WTC11 (cell line): Measurements from ENCODE around the gene MVD. TPM values are rescaled to one million over a fixed set of nuclear protein-coding genes. Genes with fewer than 3 reads are reported as not detected.

Source experiments
- ATAC-seq: fragments of 200-7000 bp; cut with Tn5 transposase; 2 replicates; pipeline ENCODE4 v1.10.0; 2021; ENCODE audit warnings: mild to moderate bottlenecking, moderate library complexity
- CTCF ChIA-PET: fragments of 300-600 bp; sonication (Branson Sonifier 250); formaldehyde crosslinking; loops from one replicate; lab custom pipeline; 2021; ENCODE audit warnings: antibody characterized with exemption; lab: Charles Lee
- POLR2A ChIA-PET: fragments of 350-600 bp; sonication (Branson Sonifier 250); formaldehyde crosslinking; loops from one replicate; lab custom pipeline; 2021; ENCODE audit warnings: antibody characterized with exemption; lab: Charles Lee
- DNase-seq: peaks from one replicate; pipeline ENCODE4 v3.0.0; 2021; ENCODE audit warnings: low spot score
- H3K27ac Mint-ChIP-seq: 2 replicates; pipeline ENCODE4 v1.8.0; 2021; ENCODE audit warnings: mixed read lengths
- H3K27me3 Mint-ChIP-seq: 2 replicates; pipeline ENCODE4 v1.8.0; 2021; ENCODE audit warnings: low read depth, mild to moderate bottlenecking, moderate library complexity, mixed read lengths
- H3K36me3 Mint-ChIP-seq: 2 replicates; pipeline ENCODE4 v1.8.0; 2021; ENCODE audit warnings: mixed read lengths
- H3K4me1 Mint-ChIP-seq: 2 replicates; pipeline ENCODE4 v1.8.0; 2022; ENCODE audit warnings: mixed read lengths
- H3K4me3 Mint-ChIP-seq: 2 replicates; pipeline ENCODE4 v1.8.0; 2021; ENCODE audit warnings: mild to moderate bottlenecking, moderate library complexity, mixed read lengths
- H3K9me3 Mint-ChIP-seq: 2 replicates; pipeline ENCODE4 v1.8.0; 2021; ENCODE audit warnings: mixed read lengths
- ATF1 ChIP-seq: sonication (generic); formaldehyde crosslinking; IDR thresholded peaks from 2 replicates; pipeline ENCODE4 v1.8.1; 2023; ENCODE audit warnings: mild to moderate bottlenecking, moderate library complexity, missing genetic modification reagents
- CBFB ChIP-seq: sonication (generic); formaldehyde crosslinking; IDR thresholded peaks from 2 replicates; pipeline ENCODE4 v1.8.1; 2022; ENCODE audit warnings: mild to moderate bottlenecking, low read depth, missing genetic modification reagents
- ELF4 ChIP-seq: sonication (generic); formaldehyde crosslinking; IDR thresholded peaks from 2 replicates; pipeline ENCODE4 v1.8.1; 2022; ENCODE audit warnings: low read depth, mild to moderate bottlenecking, moderate library complexity, missing genetic modification reagents
- ETV6 ChIP-seq: sonication (generic); formaldehyde crosslinking; IDR thresholded peaks from 2 replicates; pipeline ENCODE4 v1.8.1; 2022; ENCODE audit warnings: mild to moderate bottlenecking, missing genetic modification reagents
- FOXJ3 ChIP-seq: sonication (generic); formaldehyde crosslinking; IDR thresholded peaks from 2 replicates; pipeline ENCODE4 v1.9.0; 2021; ENCODE audit warnings: missing genetic modification reagents, mild to moderate bottlenecking, borderline replicate concordance
- FOXP1 ChIP-seq: sonication (generic); formaldehyde crosslinking; IDR thresholded peaks from 2 replicates; pipeline ENCODE4 v1.8.0; 2022; ENCODE audit warnings: missing genetic modification reagents, mild to moderate bottlenecking, moderate library complexity, borderline replicate concordance
- NFATC4 ChIP-seq: fragments of 250-450 bp; sonication (Bioruptor Pico); IDR thresholded peaks from 2 replicates; pipeline ENCODE4 v1.9.0; 2021; ENCODE audit warnings: mild to moderate bottlenecking
- PRRX2 ChIP-seq: fragments of 250-450 bp; sonication (Bioruptor Pico); IDR thresholded peaks from 2 replicates; pipeline ENCODE4 v1.8.0; 2021; ENCODE audit warnings: mild to moderate bottlenecking
- SOX15 ChIP-seq: fragments of 250-450 bp; sonication (Bioruptor Pico); IDR thresholded peaks from 2 replicates; pipeline ENCODE4 v1.9.0; 2021; ENCODE audit warnings: mild to moderate bottlenecking
- ZBTB21 ChIP-seq: sonication (generic); formaldehyde crosslinking; IDR thresholded peaks from 2 replicates; pipeline ENCODE4 v1.8.1; 2023; ENCODE audit warnings: mild to moderate bottlenecking, missing genetic modification reagents, borderline replicate concordance
- ZNF121 ChIP-seq: sonication (generic); formaldehyde crosslinking; IDR thresholded peaks from 2 replicates; pipeline ENCODE4 v1.8.0; 2023; ENCODE audit warnings: missing genetic modification reagents
- ZNF232 ChIP-seq: sonication (generic); formaldehyde crosslinking; IDR thresholded peaks from 2 replicates; pipeline ENCODE4 v1.8.0; 2022; ENCODE audit warnings: mild to moderate bottlenecking, missing genetic modification reagents
- ZNF263 ChIP-seq: sonication (generic); formaldehyde crosslinking; IDR thresholded peaks from 2 replicates; pipeline ENCODE4 v1.8.1; 2022; ENCODE audit warnings: low read depth, mild to moderate bottlenecking, moderate library complexity, missing genetic modification reagents
- ZNF423 ChIP-seq: fragments of 250-450 bp; sonication (Bioruptor Pico); IDR thresholded peaks from 2 replicates; pipeline ENCODE4 v2.1.2; 2022; ENCODE audit warnings: mild to moderate bottlenecking, moderate library complexity
- ZNF671 ChIP-seq: fragments of 250-450 bp; sonication (Bioruptor Pico); IDR thresholded peaks from 2 replicates; pipeline ENCODE4 v1.8.0; 2021; ENCODE audit warnings: mild to moderate bottlenecking
- total RNA-seq: library from RNA; stranded (reverse); gene quantifications from 3 replicates; pipeline ENCODE4 v1.2.3, GENCODE V29; 2021
- TF ChIP-seq, protein P1 (sequence below): fragments of 250-450 bp; sonication (Bioruptor Pico); IDR thresholded peaks from 2 replicates; pipeline ENCODE4 v1.9.0; 2021; ENCODE audit warnings: mild to moderate bottlenecking, borderline replicate concordance
- TF ChIP-seq, protein P2 (sequence below): fragments of 250-450 bp; sonication (Bioruptor Pico); IDR thresholded peaks from 2 replicates; pipeline ENCODE4 v1.8.0; 2021; ENCODE audit warnings: mild to moderate bottlenecking
- TF ChIP-seq, protein P3 (sequence below): sonication (generic); formaldehyde crosslinking; IDR thresholded peaks from 2 replicates; pipeline ENCODE4 v1.8.0; 2023; ENCODE audit warnings: missing genetic modification reagents
- TF ChIP-seq, protein P4 (sequence below): sonication (generic); formaldehyde crosslinking; IDR thresholded peaks from 2 replicates; pipeline ENCODE4 v1.8.1; 2022; ENCODE audit warnings: mild to moderate bottlenecking, moderate library complexity, missing genetic modification reagents
- TF ChIP-seq, protein P5 (sequence below): sonication (generic); formaldehyde crosslinking; IDR thresholded peaks from 2 replicates; pipeline ENCODE4 v1.8.1; 2023; ENCODE audit warnings: mild to moderate bottlenecking, missing genetic modification reagents, moderate library complexity
- TF ChIP-seq, protein P6 (sequence below): sonication (generic); formaldehyde crosslinking; IDR thresholded peaks from 2 replicates; pipeline ENCODE4 v1.8.0; 2022; ENCODE audit warnings: mild to moderate bottlenecking, missing genetic modification reagents
- TF ChIP-seq, protein P7 (sequence below): sonication (generic); formaldehyde crosslinking; IDR thresholded peaks from 2 replicates; pipeline ENCODE4 v1.8.1; 2023; ENCODE audit warnings: mild to moderate bottlenecking, missing genetic modification reagents, moderate library complexity
- TF ChIP-seq, protein P8 (sequence below): sonication (generic); formaldehyde crosslinking; IDR thresholded peaks from 2 replicates; pipeline ENCODE4 v1.8.1; 2022; ENCODE audit warnings: missing genetic modification reagents, borderline replicate concordance

MVD gene
- total RNA-seq, 1 experiment from 2014 or later, result 113 TPM

DNA sequence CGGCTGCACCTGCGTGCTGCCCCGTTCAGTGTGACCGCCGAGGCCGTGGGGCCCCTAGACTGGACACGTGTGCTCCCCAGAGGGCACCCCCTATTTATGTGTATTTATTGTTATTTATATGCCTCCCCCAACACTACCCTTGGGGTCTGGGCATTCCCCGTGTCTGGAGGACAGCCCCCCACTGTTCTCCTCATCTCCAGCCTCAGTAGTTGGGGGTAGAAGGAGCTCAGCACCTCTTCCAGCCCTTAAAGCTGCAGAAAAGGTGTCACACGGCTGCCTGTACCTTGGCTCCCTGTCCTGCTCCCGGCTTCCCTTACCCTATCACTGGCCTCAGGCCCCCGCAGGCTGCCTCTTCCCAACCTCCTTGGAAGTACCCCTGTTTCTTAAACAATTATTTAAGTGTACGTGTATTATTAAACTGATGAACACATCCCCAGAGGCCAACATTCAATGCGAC, 22.8 kb downstream of the MVD start:
- no peak for ATAC-seq
- peaks cover 22% of the 10 kb centered on the region for H3K27me3 Mint-ChIP-seq
- H3K36me3 Mint-ChIP-seq, result no peaks in the 10 kb centered on the region
- H3K4me1 Mint-ChIP-seq, result peaks cover 38% of the 10 kb centered on the region
- H3K9me3 Mint-ChIP-seq, result no peaks in the 10 kb centered on the region
- no peak overlapping the region for H3K27ac Mint-ChIP-seq
- H3K4me3 Mint-ChIP-seq, result peak overlapping the region; percentile 33
- DNase-seq, result no peak
- CTCF ChIA-PET, result interaction anchor here (1.5 to 4.9 kb wide), 3 partner anchors 10 to 46 kb away, joined by 5 to 26 read pairs (median 19); partner anchors contain the start of gene SNAI3
- POLR2A ChIA-PET, result no interaction called here
- TF ChIP-seq ELF4 (CRISPR knock-in tag), result no peak
- TF ChIP-seq, protein P1, sequence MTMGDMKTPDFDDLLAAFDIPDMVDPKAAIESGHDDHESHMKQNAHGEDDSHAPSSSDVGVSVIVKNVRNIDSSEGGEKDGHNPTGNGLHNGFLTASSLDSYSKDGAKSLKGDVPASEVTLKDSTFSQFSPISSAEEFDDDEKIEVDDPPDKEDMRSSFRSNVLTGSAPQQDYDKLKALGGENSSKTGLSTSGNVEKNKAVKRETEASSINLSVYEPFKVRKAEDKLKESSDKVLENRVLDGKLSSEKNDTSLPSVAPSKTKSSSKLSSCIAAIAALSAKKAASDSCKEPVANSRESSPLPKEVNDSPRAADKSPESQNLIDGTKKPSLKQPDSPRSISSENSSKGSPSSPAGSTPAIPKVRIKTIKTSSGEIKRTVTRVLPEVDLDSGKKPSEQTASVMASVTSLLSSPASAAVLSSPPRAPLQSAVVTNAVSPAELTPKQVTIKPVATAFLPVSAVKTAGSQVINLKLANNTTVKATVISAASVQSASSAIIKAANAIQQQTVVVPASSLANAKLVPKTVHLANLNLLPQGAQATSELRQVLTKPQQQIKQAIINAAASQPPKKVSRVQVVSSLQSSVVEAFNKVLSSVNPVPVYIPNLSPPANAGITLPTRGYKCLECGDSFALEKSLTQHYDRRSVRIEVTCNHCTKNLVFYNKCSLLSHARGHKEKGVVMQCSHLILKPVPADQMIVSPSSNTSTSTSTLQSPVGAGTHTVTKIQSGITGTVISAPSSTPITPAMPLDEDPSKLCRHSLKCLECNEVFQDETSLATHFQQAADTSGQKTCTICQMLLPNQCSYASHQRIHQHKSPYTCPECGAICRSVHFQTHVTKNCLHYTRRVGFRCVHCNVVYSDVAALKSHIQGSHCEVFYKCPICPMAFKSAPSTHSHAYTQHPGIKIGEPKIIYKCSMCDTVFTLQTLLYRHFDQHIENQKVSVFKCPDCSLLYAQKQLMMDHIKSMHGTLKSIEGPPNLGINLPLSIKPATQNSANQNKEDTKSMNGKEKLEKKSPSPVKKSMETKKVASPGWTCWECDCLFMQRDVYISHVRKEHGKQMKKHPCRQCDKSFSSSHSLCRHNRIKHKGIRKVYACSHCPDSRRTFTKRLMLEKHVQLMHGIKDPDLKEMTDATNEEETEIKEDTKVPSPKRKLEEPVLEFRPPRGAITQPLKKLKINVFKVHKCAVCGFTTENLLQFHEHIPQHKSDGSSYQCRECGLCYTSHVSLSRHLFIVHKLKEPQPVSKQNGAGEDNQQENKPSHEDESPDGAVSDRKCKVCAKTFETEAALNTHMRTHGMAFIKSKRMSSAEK (CRISPR knock-in tag), result no peak
- no peak for TF ChIP-seq ATF1
- no peak for TF ChIP-seq ZNF671 (CRISPR knock-in tag)
- TF ChIP-seq, protein P2, sequence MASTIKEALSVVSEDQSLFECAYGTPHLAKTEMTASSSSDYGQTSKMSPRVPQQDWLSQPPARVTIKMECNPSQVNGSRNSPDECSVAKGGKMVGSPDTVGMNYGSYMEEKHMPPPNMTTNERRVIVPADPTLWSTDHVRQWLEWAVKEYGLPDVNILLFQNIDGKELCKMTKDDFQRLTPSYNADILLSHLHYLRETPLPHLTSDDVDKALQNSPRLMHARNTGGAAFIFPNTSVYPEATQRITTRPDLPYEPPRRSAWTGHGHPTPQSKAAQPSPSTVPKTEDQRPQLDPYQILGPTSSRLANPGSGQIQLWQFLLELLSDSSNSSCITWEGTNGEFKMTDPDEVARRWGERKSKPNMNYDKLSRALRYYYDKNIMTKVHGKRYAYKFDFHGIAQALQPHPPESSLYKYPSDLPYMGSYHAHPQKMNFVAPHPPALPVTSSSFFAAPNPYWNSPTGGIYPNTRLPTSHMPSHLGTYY (CRISPR knock-in tag), result no peak
- no peak for TF ChIP-seq SOX15
- TF ChIP-seq, protein P3, sequence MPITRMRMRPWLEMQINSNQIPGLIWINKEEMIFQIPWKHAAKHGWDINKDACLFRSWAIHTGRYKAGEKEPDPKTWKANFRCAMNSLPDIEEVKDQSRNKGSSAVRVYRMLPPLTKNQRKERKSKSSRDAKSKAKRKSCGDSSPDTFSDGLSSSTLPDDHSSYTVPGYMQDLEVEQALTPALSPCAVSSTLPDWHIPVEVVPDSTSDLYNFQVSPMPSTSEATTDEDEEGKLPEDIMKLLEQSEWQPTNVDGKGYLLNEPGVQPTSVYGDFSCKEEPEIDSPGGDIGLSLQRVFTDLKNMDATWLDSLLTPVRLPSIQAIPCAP (CRISPR knock-in tag), result no peak
- no peak for TF ChIP-seq PRRX2 (CRISPR knock-in tag)
- no peak for TF ChIP-seq ZNF263 (CRISPR knock-in tag)

DNA sequence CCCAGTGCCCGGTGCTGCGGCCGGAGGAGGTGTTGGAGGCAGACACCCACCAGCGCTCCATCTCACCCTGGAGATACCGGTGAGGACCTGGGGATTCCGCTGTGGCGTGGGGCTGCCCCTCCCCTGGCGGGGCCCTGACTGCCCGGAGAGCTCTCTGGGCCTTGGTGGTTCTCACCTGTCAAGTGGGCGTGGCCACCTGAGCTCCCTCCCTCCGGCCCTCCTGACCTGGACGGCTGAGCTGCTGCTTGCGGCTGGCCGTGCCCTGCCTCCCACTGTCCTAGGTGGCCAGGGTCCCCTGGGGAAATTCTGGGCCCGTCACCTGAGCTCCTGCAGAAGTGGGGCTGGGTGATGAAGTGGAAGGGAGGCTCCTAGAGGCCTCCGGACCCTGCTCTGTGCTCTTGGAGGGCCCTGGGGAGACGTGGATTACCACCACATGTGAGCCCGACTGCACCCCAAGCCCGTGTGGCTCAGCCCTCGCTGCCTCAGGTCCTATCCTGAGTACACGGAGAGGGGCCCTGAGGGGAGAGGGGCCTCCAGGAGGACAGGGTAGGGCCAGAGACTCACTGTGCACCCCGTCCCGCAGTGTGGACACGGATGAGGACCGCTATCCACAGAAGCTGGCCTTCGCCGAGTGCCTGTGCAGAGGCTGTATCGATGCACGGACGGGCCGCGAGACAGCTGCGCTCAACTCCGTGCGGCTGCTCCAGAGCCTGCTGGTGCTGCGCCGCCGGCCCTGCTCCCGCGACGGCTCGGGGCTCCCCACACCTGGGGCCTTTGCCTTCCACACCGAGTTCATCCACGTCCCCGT, 23.5 kb downstream of the MVD start:
- H3K4me1 Mint-ChIP-seq, result peaks cover 38% of the 10 kb centered on the region
- ATAC-seq (peak; percentile 61), DNase-seq (peak; percentile 89)
- H3K27ac Mint-ChIP-seq, result no peak overlapping the region
- CTCF ChIA-PET, result interaction anchor here (0.6 to 5.0 kb wide), 10 partner anchors 10 to 104 kb away, joined by 3 to 34 read pairs (median 8); partner anchors contain the start of gene SNAI3
- peaks cover 22% of the 10 kb centered on the region for H3K27me3 Mint-ChIP-seq
- H3K36me3 Mint-ChIP-seq, result no peaks in the 10 kb centered on the region
- H3K9me3 Mint-ChIP-seq, result no peaks in the 10 kb centered on the region
- POLR2A ChIA-PET, result interaction anchor here (0.6 to 1.2 kb wide), 2 partner anchors 10 to 24 kb away, joined by 4 to 6 read pairs; partner anchors contain the start of gene MVD
- H3K4me3 Mint-ChIP-seq, result peak overlapping the region; percentile 33; the same call in 1 of the 2 replicates
- TF ChIP-seq ZNF232 (CRISPR knock-in tag) (no peak), FOXP1 (CRISPR knock-in tag) (peak; percentile 16; the same call in 1 of the 2 replicates), NFATC4 (CRISPR knock-in tag) (0 out of 2 replicates have a peak, but pooled peaks have one; percentile 20), ZBTB21 (CRISPR knock-in tag) (peak; percentile 20; the same call in 1 of the 2 replicates), FOXJ3 (CRISPR knock-in tag) (no peak), CBFB (CRISPR knock-in tag) (0 out of 2 replicates have a peak, but pooled peaks have one; percentile 51), ZNF423 (CRISPR knock-in tag) (no peak), ETV6 (CRISPR knock-in tag) (0 out of 2 replicates have a peak, but pooled peaks have one; percentile 61), ZNF121 (CRISPR knock-in tag) (no peak)
- TF ChIP-seq, protein P4, sequence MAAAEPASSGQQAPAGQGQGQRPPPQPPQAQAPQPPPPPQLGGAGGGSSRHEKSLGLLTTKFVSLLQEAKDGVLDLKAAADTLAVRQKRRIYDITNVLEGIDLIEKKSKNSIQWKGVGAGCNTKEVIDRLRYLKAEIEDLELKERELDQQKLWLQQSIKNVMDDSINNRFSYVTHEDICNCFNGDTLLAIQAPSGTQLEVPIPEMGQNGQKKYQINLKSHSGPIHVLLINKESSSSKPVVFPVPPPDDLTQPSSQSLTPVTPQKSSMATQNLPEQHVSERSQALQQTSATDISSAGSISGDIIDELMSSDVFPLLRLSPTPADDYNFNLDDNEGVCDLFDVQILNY (CRISPR knock-in tag), result no peak
- TF ChIP-seq, protein P5, sequence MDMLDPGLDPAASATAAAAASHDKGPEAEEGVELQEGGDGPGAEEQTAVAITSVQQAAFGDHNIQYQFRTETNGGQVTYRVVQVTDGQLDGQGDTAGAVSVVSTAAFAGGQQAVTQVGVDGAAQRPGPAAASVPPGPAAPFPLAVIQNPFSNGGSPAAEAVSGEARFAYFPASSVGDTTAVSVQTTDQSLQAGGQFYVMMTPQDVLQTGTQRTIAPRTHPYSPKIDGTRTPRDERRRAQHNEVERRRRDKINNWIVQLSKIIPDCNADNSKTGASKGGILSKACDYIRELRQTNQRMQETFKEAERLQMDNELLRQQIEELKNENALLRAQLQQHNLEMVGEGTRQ (CRISPR knock-in tag), result peak; percentile 48; the same call in 1 of the 2 replicates
- TF ChIP-seq, protein P6, sequence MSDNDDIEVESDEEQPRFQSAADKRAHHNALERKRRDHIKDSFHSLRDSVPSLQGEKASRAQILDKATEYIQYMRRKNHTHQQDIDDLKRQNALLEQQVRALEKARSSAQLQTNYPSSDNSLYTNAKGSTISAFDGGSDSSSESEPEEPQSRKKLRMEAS (CRISPR knock-in tag), result peak; percentile 53
- TF ChIP-seq, protein P7, sequence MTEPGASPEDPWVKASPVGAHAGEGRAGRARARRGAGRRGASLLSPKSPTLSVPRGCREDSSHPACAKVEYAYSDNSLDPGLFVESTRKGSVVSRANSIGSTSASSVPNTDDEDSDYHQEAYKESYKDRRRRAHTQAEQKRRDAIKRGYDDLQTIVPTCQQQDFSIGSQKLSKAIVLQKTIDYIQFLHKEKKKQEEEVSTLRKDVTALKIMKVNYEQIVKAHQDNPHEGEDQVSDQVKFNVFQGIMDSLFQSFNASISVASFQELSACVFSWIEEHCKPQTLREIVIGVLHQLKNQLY, result no peak
- TF ChIP-seq, protein P8, sequence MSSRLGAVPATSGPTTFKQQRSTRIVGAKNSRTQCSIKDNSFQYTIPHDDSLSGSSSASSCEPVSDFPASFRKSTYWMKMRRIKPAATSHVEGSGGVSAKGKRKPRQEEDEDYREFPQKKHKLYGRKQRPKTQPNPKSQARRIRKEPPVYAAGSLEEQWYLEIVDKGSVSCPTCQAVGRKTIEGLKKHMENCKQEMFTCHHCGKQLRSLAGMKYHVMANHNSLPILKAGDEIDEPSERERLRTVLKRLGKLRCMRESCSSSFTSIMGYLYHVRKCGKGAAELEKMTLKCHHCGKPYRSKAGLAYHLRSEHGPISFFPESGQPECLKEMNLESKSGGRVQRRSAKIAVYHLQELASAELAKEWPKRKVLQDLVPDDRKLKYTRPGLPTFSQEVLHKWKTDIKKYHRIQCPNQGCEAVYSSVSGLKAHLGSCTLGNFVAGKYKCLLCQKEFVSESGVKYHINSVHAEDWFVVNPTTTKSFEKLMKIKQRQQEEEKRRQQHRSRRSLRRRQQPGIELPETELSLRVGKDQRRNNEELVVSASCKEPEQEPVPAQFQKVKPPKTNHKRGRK (CRISPR knock-in tag), result no peak
